Gastroesophageal sphincter (tissue), 4 donors: ENCODE results near the gene NBAS. TPM values are rescaled to one million over a fixed set of nuclear protein-coding genes. Genes with fewer than 3 reads are reported as not detected.

Experiments used
- ATAC-seq: fragments of 150-250 bp; one replicate; pipeline ENCODE4 v1.9.1; 2016; ENCODE audit warnings: mild to moderate bottlenecking, moderate library complexity
- H3K27ac ChIP-seq, 4 donors: fragments of 200-600 bp; sonication (generic) in 3 of 4; 1 replicate in 3 of 4; 2 replicates in 1 of 4; pipeline ENCODE4 v1.5.1; 2016 to 2019
- H3K27me3 ChIP-seq: fragments of 200-600 bp; sonication (generic); one replicate; pipeline ENCODE4 v1.5.1; 2019
- H3K36me3 ChIP-seq, 2 donors: fragments of 200-600 bp; sonication (generic); one replicate each; pipeline ENCODE4 v1.5.1; 2019; ENCODE audit warnings: control low read depth in 1 of 2
- H3K4me1 ChIP-seq, 3 donors: fragments of 200-600 bp; sonication (generic); 1 replicate in 2 of 3; 2 replicates in 1 of 3; pipeline ENCODE4 v1.5.1; 2016 to 2019; ENCODE audit warnings: control low read depth in 2 of 3
- H3K4me3 ChIP-seq, 2 donors: fragments of 200-600 bp; sonication (generic); one replicate each; pipeline ENCODE4 v1.5.1; 2019; ENCODE audit warnings: mild to moderate bottlenecking in 1 of 2, moderate library complexity in 1 of 2
- H3K9me3 ChIP-seq, 3 donors: fragments of 200-600 bp; sonication (generic); one replicate each; pipeline ENCODE4 v1.5.1; 2017 to 2019; ENCODE audit warnings: control low read depth in 2 of 3
- CTCF ChIP-seq, 4 experiments: fragments of 200-600 bp in 2 of 4; fragments of 450-650 bp in 2 of 4; sonication (generic) in 1 of 4; IDR thresholded peaks; one replicate each; pipeline ENCODE4 v1.5.1; 2017 to 2019; ENCODE audit warnings: antibody characterized with exemption in 4 of 4, mild to moderate bottlenecking in 2 of 4, moderate library complexity in 2 of 4
- EP300 ChIP-seq: sonication (generic); formaldehyde crosslinking; IDR thresholded peaks from one replicate; pipeline ENCODE4 v1.6.1; 2017; ENCODE audit warnings: antibody characterized with exemption, mild to moderate bottlenecking
- POLR2A ChIP-seq, 2 donors: fragments of 450-650 bp; IDR thresholded peaks; one replicate each; pipeline ENCODE4 v1.6.1; 2017; ENCODE audit warnings: antibody characterized with exemption in 2 of 2, mild to moderate bottlenecking in 2 of 2, moderate library complexity in 1 of 2
- POLR2AphosphoS5 ChIP-seq: sonication (generic); formaldehyde crosslinking; IDR thresholded peaks from one replicate; pipeline ENCODE4 v1.6.1; 2017; ENCODE audit warnings: antibody characterized with exemption
- WGBS, 2 donors: methylation state at CpG; one replicate each; pipeline ENCODE4 v1.1.5; 2018; ENCODE audit warnings: low coverage in 1 of 2; 5-methylcytosine and 5-hydroxymethylcytosine counted together
- total RNA-seq, 4 donors: library from RNA; depleted of rRNA; stranded (reverse); fragments of >200 nt; gene quantifications; one replicate each; pipeline ENCODE4 v1.1.0, GENCODE V29; 2016

NBAS gene
- total RNA-seq, 4 donors from 2014 or later: 34.9 to 50.9 (median 40.4) TPM

- no peak overlapping the region for H3K4me3 ChIP-seq
- H3K9me3 ChIP-seq: no peaks in the 10 kb centered on the region
- H3K27me3 ChIP-seq: no peaks in the 10 kb centered on the region
- peaks cover 0 to 25% of the 10 kb centered on the region in 2 donors for H3K36me3 ChIP-seq
- TF ChIP-seq EP300 (no peak), POLR2AphosphoS5 (peak; percentile 35)
- H3K4me1 ChIP-seq: peaks cover 0 to 31% (median 10%) of the 10 kb centered on the region in 3 donors
- 72 to 77% methylated on average over 4 to 7 of the region's 9 CpGs for WGBS, 2 donors
- peak overlapping the region in 3 of 4 donors; percentile 67 to 82 (median 69) for H3K27ac ChIP-seq
- peak; percentile 81 for ATAC-seq
Measured at GRCh38 chr2:15169326-15170069, 391.6 kb downstream of the NBAS start.

- 87 to 90% methylated on average over 6 of the region's 6 CpGs for WGBS, 2 donors
- ATAC-seq: no peak
- peaks cover 0 to 28% (median 10%) of the 10 kb centered on the region in 3 donors for H3K4me1 ChIP-seq
- H3K36me3 ChIP-seq: peaks cover 0 to 25% of the 10 kb centered on the region in 2 donors
- no peaks in the 10 kb centered on the region for H3K9me3 ChIP-seq
- TF ChIP-seq POLR2AphosphoS5 (no peak), CTCF (IDR thresholded peaks at IDR 0.05) (no peak), EP300 (no peak), POLR2A (IDR thresholded peaks at IDR 0.05) (no peak)
- H3K4me3 ChIP-seq: no peak overlapping the region
- no peaks in the 10 kb centered on the region for H3K27me3 ChIP-seq
- H3K27ac ChIP-seq: no peak overlapping the region
Measured at GRCh38 chr2:15168116-15168515, 393.0 kb downstream of the NBAS start.

GRCh38 chr2:15166878-15167277, 394.3 kb downstream of the NBAS start:
- no peaks in the 10 kb centered on the region for H3K27me3 ChIP-seq
- TF ChIP-seq EP300: no peak
- TF ChIP-seq CTCF (IDR thresholded peaks at IDR 0.05): no peak
- TF ChIP-seq POLR2AphosphoS5: no peak
- no peak for TF ChIP-seq POLR2A (IDR thresholded peaks at IDR 0.05)
- no peak overlapping the region for H3K4me3 ChIP-seq
- H3K27ac ChIP-seq: no peak overlapping the region
- 86 to 91% methylated on average over 1 to 4 of the region's 12 CpGs for WGBS, 2 donors
- H3K9me3 ChIP-seq: no peaks in the 10 kb centered on the region
- no peak for ATAC-seq
- peaks cover 0 to 21% (median 10%) of the 10 kb centered on the region in 3 donors for H3K4me1 ChIP-seq
- H3K36me3 ChIP-seq: peaks cover 0 to 25% of the 10 kb centered on the region in 2 donors

- Histone ChIP-seq H3K27ac (no peak overlapping the region), H3K4me1 (peaks cover 0 to 12% (median 3%) of the 10 kb centered on the region in 3 donors), H3K36me3 (peaks cover 0 to 25% of the 10 kb centered on the region in 2 donors), H3K9me3 (no peaks in the 10 kb centered on the region), H3K27me3 (no peaks in the 10 kb centered on the region), H3K4me3 (no peak overlapping the region)
- WGBS, 2 donors: 0 to 88% methylated on average over 1 of the region's 2 CpGs
- TF ChIP-seq POLR2AphosphoS5 (no peak), EP300 (no peak), POLR2A (IDR thresholded peaks at IDR 0.05) (no peak), CTCF (IDR thresholded peaks at IDR 0.05) (no peak)
- ATAC-seq: no peak
Measured at GRCh38 chr2:15163326-15163725, 397.8 kb downstream of the NBAS start.

GRCh38 chr2:15162620-15163019, 398.5 kb downstream of the NBAS start:
- WGBS, 2 donors: 100% methylated on average over 3 of the region's 3 CpGs; no CpG with 5 or more reads in 1 of the 2 donors
- Histone ChIP-seq H3K36me3 (peaks cover 0 to 25% of the 10 kb centered on the region in 2 donors), H3K4me3 (no peak overlapping the region), H3K27me3 (no peaks in the 10 kb centered on the region), H3K4me1 (peaks cover 0 to 12% (median 3%) of the 10 kb centered on the region in 3 donors), H3K9me3 (no peaks in the 10 kb centered on the region), H3K27ac (no peak overlapping the region)
- TF ChIP-seq POLR2A (IDR thresholded peaks at IDR 0.05) (no peak), POLR2AphosphoS5 (no peak), CTCF (IDR thresholded peaks at IDR 0.05) (no peak), EP300 (no peak)
- no peak for ATAC-seq
